IMR-90 (cell line): Measurements from ENCODE around the gene COPA. TPM values are rescaled to one million over a fixed set of nuclear protein-coding genes. Genes with fewer than 3 reads are reported as not detected.

Experiments
- ATAC-seq: fragments of 200-7000 bp; cut with Tn5 transposase; 2 replicates; pipeline ENCODE4 v1.9.1; 2020; ENCODE audit warnings: low read depth, mild to moderate bottlenecking, moderate library complexity
- BruUV-seq: library from RNA; stranded (reverse); fragments of 400-500 nt; replicated peaks from 2 replicates; lab custom pipeline; 2021; lab: Mats Ljungman, UMichigan
- CTCF ChIA-PET: fragments of 300-600 bp; formaldehyde crosslinking; extraction: SDS; loops from one replicate; lab custom pipeline; 2021; ENCODE audit warnings: antibody characterized with exemption; lab: Yijun Ruan, JAX
- POLR2A ChIA-PET: fragments of 300-600 bp; sonication (Branson Sonifier 250); formaldehyde crosslinking; loops from one replicate; lab custom pipeline; 2022; ENCODE audit warnings: antibody characterized with exemption; ENCODE audit not compliant: unreplicated experiment; lab: Charles Lee
- DNase-seq: peaks from one replicate; pipeline ENCODE4 v3.0.0; 2013
- H2AFZ ChIP-seq: replicated peaks from 2 replicates; pipeline ENCODE3; 2013; ENCODE audit warnings: low read length, mild to moderate bottlenecking; ENCODE audit not compliant: poor library complexity
- H2AK5ac ChIP-seq: 2 replicates; pipeline ENCODE4 v1.6.1; 2013; ENCODE audit warnings: low read depth, low read length, inconsistent platforms
- H2AK9ac ChIP-seq: replicated peaks from 2 replicates; pipeline ENCODE3; 2013; ENCODE audit warnings: mild to moderate bottlenecking, low read depth, low read length, moderate library complexity; ENCODE audit not compliant: poor library complexity
- H2BK120ac ChIP-seq: 2 replicates; pipeline ENCODE4 v1.6.1; 2013; ENCODE audit warnings: low read depth, low read length, inconsistent platforms
- H2BK15ac ChIP-seq: 3 replicates; pipeline ENCODE4 v1.6.1; 2013; ENCODE audit warnings: low read depth, low read length, inconsistent platforms
- H2BK20ac ChIP-seq: 2 replicates; pipeline ENCODE4 v1.6.1; 2013; ENCODE audit warnings: low read depth, mild to moderate bottlenecking, inconsistent platforms, low read length, moderate library complexity
- H2BK5ac ChIP-seq: 2 replicates; pipeline ENCODE4 v1.6.1; 2013; ENCODE audit warnings: mild to moderate bottlenecking, low read depth, low read length, inconsistent platforms; ENCODE audit not compliant: poor library complexity, severe bottlenecking
- H3K14ac ChIP-seq: replicated peaks from 2 replicates; pipeline ENCODE4 v1.6.1; 2013; ENCODE audit warnings: low read depth, low read length, inconsistent platforms
- H3K18ac ChIP-seq: 2 replicates; pipeline ENCODE4 v1.6.1; 2013; ENCODE audit warnings: low read depth, low read length, control low read depth
- H3K23ac ChIP-seq: 2 replicates; pipeline ENCODE4 v1.6.1; 2013; ENCODE audit warnings: low read depth, low read length, inconsistent platforms
- H3K27ac ChIP-seq: 2 replicates; pipeline ENCODE4 v1.5.1; 2013; ENCODE audit warnings: mild to moderate bottlenecking, control low read depth, low read length; ENCODE audit not compliant: insufficient read depth
- H3K27me3 ChIP-seq: 2 replicates; pipeline ENCODE4 v1.6.1; 2013; ENCODE audit warnings: low read length; ENCODE audit not compliant: control insufficient read depth, insufficient read depth
- H3K36me3 ChIP-seq: 2 replicates; pipeline ENCODE4 v1.6.1; 2013; ENCODE audit warnings: low read length, mixed read lengths; ENCODE audit not compliant: control insufficient read depth, insufficient read depth
- H3K4ac ChIP-seq: 2 replicates; pipeline ENCODE4 v1.6.1; 2013; ENCODE audit warnings: low read depth, low read length, inconsistent platforms
- H3K4me1 ChIP-seq: 2 replicates; pipeline ENCODE4 v1.6.1; 2013; ENCODE audit warnings: low read length, mixed read lengths; ENCODE audit not compliant: control insufficient read depth, insufficient read depth
- H3K4me2 ChIP-seq: 2 replicates; pipeline ENCODE4 v1.6.1; 2013; ENCODE audit warnings: low read depth, mild to moderate bottlenecking, control low read depth, low read length, moderate library complexity
- H3K4me3 ChIP-seq: 2 replicates; pipeline ENCODE4 v1.5.1; 2013; ENCODE audit warnings: low read depth, mild to moderate bottlenecking, control low read depth, low read length, moderate library complexity; ENCODE audit not compliant: insufficient read depth
- H3K56ac ChIP-seq: 2 replicates; pipeline ENCODE4 v1.6.1; 2013; ENCODE audit warnings: low read length, inconsistent platforms; ENCODE audit not compliant: insufficient read depth; ENCODE audit errors: extremely low read depth
- H3K79me1 ChIP-seq, 2 experiments: 2 replicates each; pipeline ENCODE4 v1.6.1; 2013; ENCODE audit warnings: low read length in 2 of 2, inconsistent platforms in 1 of 2, low read depth in 1 of 2
- H3K9ac ChIP-seq: 2 replicates; pipeline ENCODE4 v1.6.1; 2013; ENCODE audit warnings: low read depth, low read length, control low read depth
- H3K9me1 ChIP-seq: 2 replicates; pipeline ENCODE4 v1.6.1; 2013; ENCODE audit warnings: low read length, inconsistent platforms; ENCODE audit not compliant: insufficient read depth
- H3K9me3 ChIP-seq: 2 replicates; pipeline ENCODE4 v1.6.1; 2013; ENCODE audit warnings: low read length; ENCODE audit not compliant: control insufficient read depth, insufficient read depth
- H4K20me1 ChIP-seq: 2 replicates; pipeline ENCODE4 v1.6.1; 2013; ENCODE audit warnings: low read length, inconsistent platforms; ENCODE audit not compliant: insufficient read depth
- H4K5ac ChIP-seq: 2 replicates; pipeline ENCODE4 v1.6.1; 2013; ENCODE audit warnings: mild to moderate bottlenecking, low read depth, low read length, control low read depth
- H4K8ac ChIP-seq, 2 experiments: 2 replicates each; pipeline ENCODE4 v1.6.1; 2013; ENCODE audit warnings: low read depth in 2 of 2, low read length in 2 of 2, control low read depth in 1 of 2, inconsistent platforms in 1 of 2
- H4K91ac ChIP-seq: 2 replicates; pipeline ENCODE4 v1.6.1; 2013; ENCODE audit warnings: low read depth, low read length, inconsistent platforms; ENCODE audit not compliant: insufficient read depth
- BHLHE40 ChIP-seq: fragments of 150-350 bp; IDR thresholded peaks from 2 replicates; pipeline ENCODE4 v1.6.1; 2016; ENCODE audit warnings: mild to moderate bottlenecking, low read depth, low read length
- CEBPB ChIP-seq: IDR thresholded peaks from 2 replicates; pipeline ENCODE4 v1.6.1; 2012; ENCODE audit warnings: low read depth, low read length, improper control_type of control experiment
- CHD1 ChIP-seq: IDR thresholded peaks from 2 replicates; pipeline ENCODE4 v1.6.1; 2012; ENCODE audit warnings: low read depth, low read length, improper control_type of control experiment
- CTCF ChIP-seq: conservative IDR thresholded peaks from 2 replicates; pipeline ENCODE4 v1.5.1; 2012; ENCODE audit warnings: mild to moderate bottlenecking, low read depth, low read length, improper control_type of control experiment
- ELK1 ChIP-seq: fragments of 150-350 bp; IDR thresholded peaks from 2 replicates; pipeline ENCODE4 v1.6.1; 2016; ENCODE audit warnings: low read depth, mild to moderate bottlenecking, low read length, moderate library complexity, borderline replicate concordance
- FOS ChIP-seq: fragments of 150-350 bp; IDR thresholded peaks from 2 replicates; pipeline ENCODE4 v1.6.1; 2016; ENCODE audit warnings: low read depth, low read length
- MAFK ChIP-seq: IDR thresholded peaks from 2 replicates; pipeline ENCODE4 v1.6.1; 2012; ENCODE audit warnings: low read depth, low read length, improper control_type of control experiment
- MAZ ChIP-seq: IDR thresholded peaks from 2 replicates; pipeline ENCODE4 v1.6.1; 2012; ENCODE audit warnings: low read depth, mild to moderate bottlenecking, low read length, improper control_type of control experiment, moderate library complexity, borderline replicate concordance
- NFE2L2 ChIP-seq: fragments of 150-350 bp; IDR thresholded peaks from 2 replicates; pipeline ENCODE4 v1.6.1; 2016; ENCODE audit warnings: low read depth, mild to moderate bottlenecking, low read length
- POLR2A ChIP-seq: IDR thresholded peaks from 2 replicates; pipeline ENCODE4 v1.6.1; 2012; ENCODE audit warnings: mild to moderate bottlenecking, low read depth, low read length
- RAD21 ChIP-seq: IDR thresholded peaks from 2 replicates; pipeline ENCODE4 v1.6.1; 2012; ENCODE audit warnings: low read length, improper control_type of control experiment
- RFX5 ChIP-seq: IDR thresholded peaks from 2 replicates; pipeline ENCODE4 v1.8.0; 2012; ENCODE audit warnings: low read depth, mild to moderate bottlenecking, low read length, moderate library complexity
- SMC3 ChIP-seq: fragments of 150-350 bp; IDR thresholded peaks from 2 replicates; pipeline ENCODE4 v1.6.1; 2016; ENCODE audit warnings: low read depth, mild to moderate bottlenecking, antibody characterized with exemption, low read length, moderate library complexity
- USF2 ChIP-seq: fragments of 150-350 bp; IDR thresholded peaks from 2 replicates; pipeline ENCODE4 v1.6.1; 2017; ENCODE audit warnings: mild to moderate bottlenecking, antibody characterized with exemption, low read length, low read depth
- WGBS, 2 experiments: methylation state at CpG; one replicate each; pipeline versions ENCODE4 v1.1.5 to v1.1.7; 2013; ENCODE audit warnings: missing lambda C conversion rate in 2 of 2; ENCODE audit not compliant: insufficient read length in 1 of 2; ENCODE audit errors: extremely low coverage in 2 of 2; 5-methylcytosine and 5-hydroxymethylcytosine counted together
- dilution Hi-C: fragments of 300-500 bp; cut with HindIII; formaldehyde crosslinking; loops from one replicate; pipeline ENCODE4 v1.14.3; 2018; ENCODE audit warnings: low sequenced_read_pairs; ENCODE audit not compliant: unreplicated experiment
- in situ Hi-C: fragments of 300-500 bp; cut with MboI; formaldehyde crosslinking; loops from 3 replicates; pipeline ENCODE4 v1.14.3; 2019; ENCODE audit warnings: low sequenced_read_pairs, inconsistent platforms, mixed read lengths
- intact Hi-C: fragments of 100-400 bp; cut with micrococcal nuclease; formaldehyde crosslinking; loops from 2 replicates; pipeline ENCODE4 v1.10.0; 2022
- polyA plus RNA-seq, 3 experiments: library from polyadenylated mRNA; depleted of rRNA; stranded (reverse); fragments of >200 nt; gene quantifications; 2 replicates each; pipeline ENCODE4 v1.2.3, GENCODE V29; 2012; ENCODE audit warnings: low replicate concordance in 1 of 3
- total RNA-seq: library from RNA; depleted of rRNA; stranded (reverse); fragments of >200 nt; gene quantifications from 2 replicates; pipeline ENCODE4 v1.2.3, GENCODE V29; 2012

COPA gene
- total and polyA plus RNA-seq, 2 of the 4 experiments (the other 2 are of a cell fraction) = 204 to 436 TPM

GRCh38 chr1:160307118-160307791 lies 35.8 kb downstream of the COPA start:
- H2AK5ac ChIP-seq = no peak overlapping the region
- peaks cover 62% of the 10 kb centered on the region for H3K36me3 ChIP-seq
- no peak overlapping the region for H3K4me2 ChIP-seq
- H4K91ac ChIP-seq = no peak overlapping the region
- no peak overlapping the region for H3K23ac ChIP-seq
- ChIA-PET POLR2A (no interaction called here), CTCF (interaction anchor here (1.3 kb wide), 1 partner anchor 16 kb away, joined by 5 read pairs; no protein-coding TSS in a partner anchor)
- no peak for DNase-seq
- H2AFZ ChIP-seq = no peak overlapping the region
- no peak overlapping the region for H2AK9ac ChIP-seq
- H3K4me1 ChIP-seq = no peaks in the 10 kb centered on the region
- no peak overlapping the region for H3K4me3 ChIP-seq
- BruUV-seq = no TSS peak
- H3K4ac ChIP-seq = no peak overlapping the region
- TF ChIP-seq CEBPB (no peak), FOS (no peak), MAZ (no peak), CTCF (no peak), USF2 (no peak), NFE2L2 (no peak), MAFK (no peak), BHLHE40 (no peak), SMC3 (no peak), RAD21 (no peak), RFX5 (no peak), ELK1 (no peak), POLR2A (no peak), CHD1 (no peak)
- H4K20me1 ChIP-seq = peaks cover 15% of the 10 kb centered on the region
- 62% methylated on average over 3 of the region's 13 CpGs; no CpG with 5 or more reads in 1 of the 2 experiments for whole genome bisulfite sequencing, 2 experiments
- no peak overlapping the region for H4K8ac ChIP-seq
- no peaks in the 10 kb centered on the region for H3K9me3 ChIP-seq
- in situ Hi-C loops (no loop called here), dilution Hi-C loops (no loop called here), intact Hi-C loops (no loop called here)
- H3K18ac ChIP-seq = no peak overlapping the region
- H3K14ac ChIP-seq = no peak overlapping the region
- no peak overlapping the region for H2BK5ac ChIP-seq
- no peak overlapping the region for H2BK20ac ChIP-seq
- no peak overlapping the region for H2BK120ac ChIP-seq
- no peak overlapping the region for H3K56ac ChIP-seq
- H3K9ac ChIP-seq = no peak overlapping the region
- no peaks in the 10 kb centered on the region for H3K27me3 ChIP-seq
- H3K9me1 ChIP-seq = no peaks in the 10 kb centered on the region
- H3K27ac ChIP-seq = no peak overlapping the region
- no peak for ATAC-seq
- H3K79me1 ChIP-seq = peaks cover 24 to 28% of the 10 kb centered on the region in 2 experiments
- H2BK15ac ChIP-seq = no peak overlapping the region
- H4K5ac ChIP-seq = no peak overlapping the region
